PC-3 (cell line): Measurements from ENCODE around the gene AREL1.

Experiments
- EZH2 ChIP-seq: fragments of 300-600 bp; sonication (generic); IDR thresholded peaks from one replicate; pipeline ENCODE4 v1.6.1; 2017; ENCODE audit warnings: antibody characterized with exemption, mild to moderate bottlenecking, low read length; ENCODE audit not compliant: unreplicated experiment
- TF ChIP-seq, protein P1 (sequence below): fragments of 300-600 bp; sonication (generic); conservative IDR thresholded peaks from 2 replicates; pipeline ENCODE4 v1.5.1; 2017; ENCODE audit warnings: antibody characterized with exemption, low read depth, mild to moderate bottlenecking, low read length

DNA sequence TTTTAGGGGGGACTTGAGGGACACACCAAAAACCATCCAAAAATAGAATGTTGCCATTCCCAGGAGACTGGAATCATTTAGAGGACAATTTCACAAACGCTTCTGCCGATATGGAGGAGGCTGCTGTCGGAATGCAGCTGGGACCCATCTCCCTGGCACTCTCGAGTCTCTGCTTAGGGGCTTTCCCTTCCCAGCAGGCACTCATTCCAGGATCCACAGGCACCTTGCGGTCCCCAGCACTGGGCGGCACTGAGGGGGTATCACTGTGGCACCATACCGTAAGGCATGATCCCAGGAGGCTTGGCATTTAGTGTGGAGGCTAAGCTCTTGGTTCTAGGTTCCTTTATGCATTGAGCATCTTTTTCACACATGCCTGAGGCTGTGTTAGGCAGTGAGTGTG, 64.3 kb downstream of the AREL1 start:
- TF ChIP-seq, protein P1, sequence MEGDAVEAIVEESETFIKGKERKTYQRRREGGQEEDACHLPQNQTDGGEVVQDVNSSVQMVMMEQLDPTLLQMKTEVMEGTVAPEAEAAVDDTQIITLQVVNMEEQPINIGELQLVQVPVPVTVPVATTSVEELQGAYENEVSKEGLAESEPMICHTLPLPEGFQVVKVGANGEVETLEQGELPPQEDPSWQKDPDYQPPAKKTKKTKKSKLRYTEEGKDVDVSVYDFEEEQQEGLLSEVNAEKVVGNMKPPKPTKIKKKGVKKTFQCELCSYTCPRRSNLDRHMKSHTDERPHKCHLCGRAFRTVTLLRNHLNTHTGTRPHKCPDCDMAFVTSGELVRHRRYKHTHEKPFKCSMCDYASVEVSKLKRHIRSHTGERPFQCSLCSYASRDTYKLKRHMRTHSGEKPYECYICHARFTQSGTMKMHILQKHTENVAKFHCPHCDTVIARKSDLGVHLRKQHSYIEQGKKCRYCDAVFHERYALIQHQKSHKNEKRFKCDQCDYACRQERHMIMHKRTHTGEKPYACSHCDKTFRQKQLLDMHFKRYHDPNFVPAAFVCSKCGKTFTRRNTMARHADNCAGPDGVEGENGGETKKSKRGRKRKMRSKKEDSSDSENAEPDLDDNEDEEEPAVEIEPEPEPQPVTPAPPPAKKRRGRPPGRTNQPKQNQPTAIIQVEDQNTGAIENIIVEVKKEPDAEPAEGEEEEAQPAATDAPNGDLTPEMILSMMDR, result no peak
- no peak for TF ChIP-seq EZH2
